Activated effector memory CD4-positive, alpha-beta T cell treated with anti-CD3 and anti-CD28 coated beads, Interleukin-2, amount 50 U/mL, for 16 hours (primary cell): ENCODE data around the gene SMARCC2.
A peak's percentile ranks its signal among the peaks of the same experiment; 100 is the strongest.
"Not testable (repeated sequence)": the region's sequence is repeated elsewhere in the genome, so short reads cannot be mapped to it uniquely, and the experiment has no call there.

Source experiments
- DNase-seq: peaks from one replicate; pipeline ENCODE4 v3.0.0-alpha.2; 2020

SMARCC2 gene

GRCh38 chr12:56206452-56207166 lies 17.3 kb upstream of the SMARCC2 start:
- peak; percentile 75 for DNase-seq

- DNase-seq: no peak
These were observed 16.2 kb upstream of the SMARCC2 start for GRCh38 chr12:56205445-56205844.

- DNase-seq: no peak
These were observed 15.0 kb upstream of the SMARCC2 start for GRCh38 chr12:56204275-56204674.

GRCh38 chr12:56202838-56203237 lies 13.6 kb upstream of the SMARCC2 start:
- DNase-seq: no peak

- no peak for DNase-seq
These were observed 13.1 kb upstream of the SMARCC2 start for GRCh38 chr12:56202366-56202765.

GRCh38 chr12:56198836-56199235 lies 9.6 kb upstream of the SMARCC2 start:
- DNase-seq: no peak

- no peak for DNase-seq
These were observed 8.8 kb upstream of the SMARCC2 start for GRCh38 chr12:56197921-56198635.

GRCh38 chr12:56196818-56197550 lies 7.7 kb upstream of the SMARCC2 start:
- DNase-seq: not testable (repeated sequence)

GRCh38 chr12:56193025-56193578 lies 3.8 kb upstream of the SMARCC2 start:
- DNase-seq: peak; percentile 83

- no peak for DNase-seq
These were observed 3.3 kb upstream of the SMARCC2 start for GRCh38 chr12:56192582-56192981.

- DNase-seq: no peak
These were observed 1.4 kb upstream of the SMARCC2 start for GRCh38 chr12:56190695-56191155.

GRCh38 chr12:56189918-56190694 lies 823 bp upstream of the SMARCC2 start:
- DNase-seq: peak; percentile 92

GRCh38 chr12:56188778-56189098 lies 545 bp downstream of the SMARCC2 start:
- DNase-seq: peak; percentile 72

- DNase-seq: no peak
These were observed 1.0 kb downstream of the SMARCC2 start for GRCh38 chr12:56188131-56188777.

- DNase-seq: no peak
These were observed 2.3 kb downstream of the SMARCC2 start for GRCh38 chr12:56186957-56187356.

- no peak for DNase-seq
These were observed 10.9 kb downstream of the SMARCC2 start for GRCh38 chr12:56178347-56178746.

GRCh38 chr12:56172839-56173238 lies 16.4 kb downstream of the SMARCC2 start:
- DNase-seq: no peak

- no peak for DNase-seq
These were observed 20.0 kb downstream of the SMARCC2 start for GRCh38 chr12:56169229-56169759.

- DNase-seq: no peak
These were observed 23.9 kb downstream of the SMARCC2 start for GRCh38 chr12:56165369-56165768.

- DNase-seq: no peak
These were observed 24.9 kb downstream of the SMARCC2 start for GRCh38 chr12:56164345-56164729.

GRCh38 chr12:56163533-56164344 lies 25.5 kb downstream of the SMARCC2 start:
- DNase-seq: no peak
